ENCODE data around the gene PGLYRP2.

GRCh38 chr19:15475169-15475568 is 4.1 kb downstream of the PGLYRP2 start:
- TF ChIP-seq CTCF (conservative IDR thresholded peaks at IDR 0.05; ENCODE audit: low read depth, low read length) (no peak), EZH2phosphoT487 (IDR thresholded peaks at IDR 0.05; ENCODE audit: borderline replicate concordance, low read length) (no peak)

Measured in PC-3 (cell line).